IPS-11a (cell line): Measurements from ENCODE around the gene STK32B.

Experiments
- H3K4me3 ChIP-seq: one replicate; pipeline ENCODE4 v1.5.1; 2013; ENCODE audit warnings: low read depth, low read length, control low read depth

Gene STK32B

DNA sequence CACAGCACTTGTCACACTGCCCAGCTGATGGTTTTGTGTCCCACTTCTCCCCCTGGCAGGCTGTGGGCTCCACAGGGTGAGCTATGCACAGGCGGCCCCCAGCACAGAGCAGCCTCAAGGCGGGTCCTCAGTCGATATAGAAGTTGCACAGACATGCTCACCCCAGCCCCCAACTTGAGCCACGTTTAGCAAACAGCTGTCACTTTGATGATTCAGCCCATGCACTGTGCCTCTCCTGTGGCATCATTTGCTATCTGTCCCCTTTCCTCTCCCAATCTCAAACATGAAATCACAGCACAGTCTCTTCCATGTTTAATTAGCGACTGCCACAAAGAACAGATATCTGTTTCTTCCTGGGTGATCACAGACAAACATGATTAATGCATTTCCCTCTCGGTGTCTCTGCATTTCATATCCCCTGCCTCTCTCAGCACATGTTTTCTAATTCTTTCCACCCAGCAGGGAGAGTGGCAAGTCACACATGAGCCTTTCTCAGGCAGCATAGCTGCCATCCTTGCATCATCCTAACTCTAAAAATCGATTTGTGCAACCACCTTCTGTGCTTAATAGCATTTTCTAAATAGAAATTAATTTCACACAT, 452.2 kb downstream of the STK32B start:
- no peak overlapping the region for H3K4me3 ChIP-seq

- no peak overlapping the region for H3K4me3 ChIP-seq
Observed at GRCh38 chr4:5504486-5504885, 453.2 kb downstream of the STK32B start.

- no peak overlapping the region for H3K4me3 ChIP-seq
Observed at GRCh38 chr4:5510504-5510903, 459.2 kb downstream of the STK32B start.

- no peak overlapping the region for H3K4me3 ChIP-seq
Observed at GRCh38 chr4:5511791-5512190, 460.5 kb downstream of the STK32B start.

GRCh38 chr4:5515646-5516045, 464.4 kb downstream of the STK32B start:
- H3K4me3 ChIP-seq: no peak overlapping the region

GRCh38 chr4:5517372-5517771, 466.1 kb downstream of the STK32B start:
- H3K4me3 ChIP-seq: no peak overlapping the region

DNA sequence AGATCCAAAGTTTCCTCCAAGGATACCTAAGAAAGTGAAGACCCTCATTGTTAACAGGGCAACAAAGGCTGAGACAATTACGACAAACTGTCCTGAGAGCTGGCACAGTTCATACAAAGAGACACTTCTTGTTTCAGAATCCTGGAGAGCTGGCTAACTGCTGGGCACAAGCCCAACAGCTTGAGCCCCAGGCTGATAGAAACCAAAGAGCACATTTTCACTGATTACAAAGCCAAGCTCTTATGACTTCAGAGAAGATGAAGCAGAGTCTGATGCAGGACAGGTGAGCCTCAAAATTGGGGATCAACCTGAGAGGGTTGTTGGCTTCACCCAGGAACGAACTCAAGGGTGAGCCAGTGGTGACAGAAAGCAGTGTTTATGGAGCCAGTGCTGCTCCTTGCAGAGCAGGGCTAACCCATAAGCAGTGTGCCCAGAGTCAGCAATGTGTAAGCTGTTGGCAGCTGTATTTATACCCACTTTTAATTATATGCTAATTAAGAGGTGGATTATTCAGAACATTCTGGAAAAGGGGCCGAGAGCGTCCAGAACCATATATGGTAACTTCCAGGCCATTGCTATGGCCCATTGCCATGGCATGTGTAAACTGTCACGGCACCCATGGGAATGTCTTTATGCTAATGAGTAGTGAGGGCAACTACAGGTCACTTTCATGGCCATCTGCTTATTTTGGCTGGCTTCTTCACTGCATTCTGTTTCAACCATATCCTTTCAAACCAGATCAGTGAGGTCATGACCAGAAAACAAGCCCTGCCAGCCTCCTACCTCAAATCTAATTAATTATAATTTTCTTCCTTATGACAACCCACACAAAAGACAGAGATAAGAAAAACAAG, 473.4 kb downstream of the STK32B start:
- H3K4me3 ChIP-seq: no peak overlapping the region

- no peak overlapping the region for H3K4me3 ChIP-seq
Observed at GRCh38 chr4:5526080-5526846, 475.0 kb downstream of the STK32B start.

DNA sequence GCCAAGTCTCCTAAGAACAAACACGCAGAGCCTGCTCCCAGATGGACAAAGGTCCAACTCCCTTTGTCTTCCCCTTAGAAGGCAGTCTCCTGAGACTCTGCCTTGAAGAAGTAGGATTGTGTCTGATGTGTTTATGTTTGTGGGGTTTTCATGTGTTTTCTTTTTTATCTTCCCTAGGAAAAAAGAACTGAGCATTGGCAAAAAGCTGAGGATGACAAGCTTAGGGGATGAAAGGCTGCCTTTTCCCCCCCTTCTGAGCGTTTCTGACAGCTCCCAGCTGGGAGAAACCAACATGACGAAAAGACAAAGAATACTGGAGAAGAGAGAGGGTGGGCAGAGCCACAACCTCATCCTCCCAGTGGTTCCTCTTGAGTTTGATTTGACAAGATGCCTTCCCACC, 475.9 kb downstream of the STK32B start:
- H3K4me3 ChIP-seq: no peak overlapping the region

DNA sequence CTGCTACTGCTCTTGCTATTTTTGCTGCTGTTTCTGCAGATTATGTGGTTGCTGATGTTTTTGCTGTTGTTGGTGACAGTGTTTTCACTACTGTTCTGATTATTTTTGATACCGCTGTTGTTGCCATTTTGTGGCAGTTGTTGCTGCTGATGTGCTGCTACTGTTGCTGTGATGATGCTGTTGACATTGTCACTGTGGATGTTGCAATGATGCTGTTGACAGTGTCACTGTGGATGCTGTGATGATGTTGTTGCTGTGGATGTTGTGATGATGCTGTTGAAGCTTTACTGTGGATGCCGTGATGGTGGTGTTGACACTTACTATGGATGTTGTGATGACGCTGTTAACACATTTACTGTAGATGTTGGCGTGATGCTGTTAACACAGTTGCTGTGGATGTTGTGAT, 476.8 kb downstream of the STK32B start:
- no peak overlapping the region for H3K4me3 ChIP-seq

GRCh38 chr4:5532100-5532499, 480.8 kb downstream of the STK32B start:
- H3K4me3 ChIP-seq: no peak overlapping the region

- no peak overlapping the region for H3K4me3 ChIP-seq
Observed at GRCh38 chr4:5539584-5539983, 488.3 kb downstream of the STK32B start.

DNA sequence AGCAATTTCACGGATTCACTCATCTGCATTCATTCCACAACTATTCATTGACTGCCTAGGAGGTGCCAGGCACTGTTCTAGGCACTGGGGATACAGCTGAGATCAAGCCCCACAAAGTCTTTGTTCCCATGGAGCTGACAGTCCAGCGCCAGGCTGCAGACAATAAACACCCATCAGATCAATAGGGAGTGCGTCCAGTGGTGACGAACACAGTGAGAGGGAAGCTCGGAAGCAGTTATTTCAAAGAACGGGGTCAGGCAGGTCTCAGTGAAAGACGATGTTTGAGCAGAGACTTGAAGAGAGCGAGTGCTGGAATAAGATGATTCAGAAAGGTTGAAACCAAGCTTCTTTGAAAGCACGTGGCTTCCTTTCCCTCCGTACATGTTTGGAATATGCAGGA, 489.9 kb downstream of the STK32B start:
- H3K4me3 ChIP-seq: no peak overlapping the region

DNA sequence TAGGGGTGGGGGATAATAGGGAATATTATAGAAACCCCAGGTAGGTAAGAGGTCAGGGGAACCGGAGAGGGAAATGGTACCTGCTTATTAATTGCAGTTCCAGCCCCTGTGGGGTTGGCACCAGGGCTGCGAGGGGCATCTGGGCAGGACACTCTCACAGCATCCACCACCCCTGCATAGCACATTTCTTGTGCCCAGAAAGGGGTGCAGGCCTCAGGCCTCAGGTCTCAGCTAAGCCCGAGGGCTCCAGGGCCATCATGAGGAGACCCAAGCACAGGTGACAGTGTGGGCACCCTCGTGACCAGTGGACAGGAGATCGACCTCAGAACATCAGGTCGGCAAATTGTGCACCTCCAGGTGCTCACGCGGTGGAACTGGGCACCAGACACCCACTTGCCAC, 492.4 kb downstream of the STK32B start:
- no peak overlapping the region for H3K4me3 ChIP-seq

DNA sequence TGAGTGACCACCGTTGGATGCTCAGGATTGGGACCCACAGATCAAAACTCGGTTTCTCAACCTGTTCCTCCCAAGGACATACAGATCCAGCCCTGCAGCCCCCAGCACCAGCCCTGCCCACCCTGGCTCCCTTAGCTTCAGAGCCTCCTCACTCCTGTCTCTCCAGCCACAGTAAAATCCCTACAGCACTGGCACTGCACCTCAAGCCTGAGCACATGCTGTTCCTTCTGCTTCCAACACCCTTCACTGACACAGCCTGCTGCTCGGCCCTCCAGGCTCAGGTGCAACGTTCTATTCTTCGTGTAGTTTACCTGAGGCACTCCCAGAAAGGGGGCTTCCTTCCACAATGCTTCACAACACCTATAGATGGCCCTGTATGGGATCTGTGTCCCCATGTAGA, 493.5 kb downstream of the STK32B start:
- no peak overlapping the region for H3K4me3 ChIP-seq

DNA sequence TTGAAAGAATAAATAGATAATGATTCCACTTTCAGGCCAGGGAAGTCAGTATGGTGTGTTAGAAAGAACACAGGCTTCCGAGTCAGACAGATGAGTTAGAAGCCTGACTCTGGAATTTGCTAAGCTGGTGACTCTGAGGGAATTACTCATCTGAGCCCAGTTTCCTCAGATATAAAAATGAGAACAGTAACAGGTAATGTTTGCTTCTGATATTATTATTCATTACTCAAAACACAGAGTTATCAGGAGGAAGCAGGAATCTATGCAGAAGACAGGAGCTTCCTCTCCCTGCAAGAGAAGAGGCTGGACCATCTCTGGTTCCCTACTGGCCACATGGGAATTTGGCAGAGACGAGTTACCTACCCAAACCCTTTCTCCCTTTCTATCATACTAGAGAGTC, 494.0 kb downstream of the STK32B start:
- no peak overlapping the region for H3K4me3 ChIP-seq

DNA sequence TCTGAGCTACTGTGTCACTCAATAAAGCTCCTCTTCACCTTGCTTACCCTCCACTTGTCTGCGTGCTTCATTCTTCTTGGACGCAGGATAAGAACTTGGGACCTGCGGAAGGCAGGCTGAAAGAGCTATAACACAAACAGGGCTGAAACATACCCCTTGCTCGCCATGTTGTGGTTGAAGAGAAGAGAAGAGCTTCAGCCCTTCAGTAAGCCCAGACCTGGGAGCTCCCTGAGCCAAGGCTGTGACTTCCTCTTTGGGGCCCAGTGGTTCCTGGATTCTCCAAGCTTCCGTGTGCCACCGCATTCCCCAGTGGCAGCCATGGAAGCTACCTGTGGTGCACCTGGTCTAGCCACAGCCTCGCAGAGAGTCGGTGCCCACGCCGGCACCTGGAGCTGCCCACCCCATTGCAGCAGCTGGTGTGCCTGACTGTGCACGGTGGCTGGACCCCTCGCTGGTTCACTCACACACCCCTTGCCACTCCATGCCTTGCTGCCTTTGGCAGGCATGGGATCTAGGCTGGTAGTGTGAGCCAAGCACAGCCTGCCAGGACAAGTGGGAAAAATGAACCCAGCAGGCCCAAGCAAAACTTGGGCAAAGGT, 496.5 kb downstream of the STK32B start:
- H3K4me3 ChIP-seq: no peak overlapping the region
